ENCODE results near the gene CCDC12. TPM values are rescaled to one million over a fixed set of nuclear protein-coding genes. Genes with fewer than 3 reads are reported as not detected.

CCDC12 gene
- 59.8 to 121 TPM (median 66.0 TPM) in 5 replicates for total RNA-seq (2022; extraction: Qiagen RNA extraction)

DNA sequence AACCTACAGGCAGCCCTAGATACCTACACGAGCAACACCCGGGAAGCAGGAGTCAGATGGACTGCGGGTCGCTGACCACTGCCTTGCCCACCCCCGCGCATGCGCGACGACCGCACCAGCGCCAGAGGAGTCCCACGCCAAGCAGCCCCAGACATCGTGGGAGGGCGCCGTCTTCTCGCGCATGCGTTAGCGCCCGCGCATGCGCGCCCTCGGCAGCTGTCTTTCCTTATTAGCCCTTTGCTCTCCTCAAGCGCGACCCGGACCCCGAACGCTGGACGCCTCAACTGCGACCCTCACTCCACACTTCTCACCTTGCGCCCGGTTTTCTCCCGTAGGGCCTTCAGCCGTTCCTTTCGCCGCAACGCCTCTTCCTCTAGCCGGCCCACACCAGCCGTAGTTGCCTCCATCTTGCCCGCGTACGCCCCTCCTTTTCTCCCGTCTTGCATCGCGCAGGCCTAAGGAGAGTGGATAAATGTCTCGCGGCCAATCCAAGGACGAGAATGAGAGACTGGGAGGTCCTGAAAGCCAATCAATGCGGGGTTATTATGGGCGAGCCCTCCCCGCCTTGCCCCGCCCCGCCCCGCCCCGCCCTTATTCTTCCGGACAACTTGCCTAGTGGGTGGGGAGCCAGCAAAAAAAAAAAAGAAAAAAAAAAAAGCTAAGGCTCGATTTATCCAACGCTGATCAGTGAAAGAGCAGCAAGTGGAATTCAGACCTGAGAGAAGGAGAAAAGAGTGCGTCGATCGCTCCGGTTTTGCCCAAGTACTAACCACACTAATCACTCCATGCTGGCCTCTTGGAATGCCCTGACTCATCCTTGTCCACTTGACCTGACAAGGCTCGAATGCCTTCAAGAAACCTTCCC lies at the start of gene CCDC12:
Gene CCDC12, minus strand, starts transcription at position 420 of the 865 bp plus-strand sequence. Its CDS starts 13 bp downstream, at position 407.

DNA sequence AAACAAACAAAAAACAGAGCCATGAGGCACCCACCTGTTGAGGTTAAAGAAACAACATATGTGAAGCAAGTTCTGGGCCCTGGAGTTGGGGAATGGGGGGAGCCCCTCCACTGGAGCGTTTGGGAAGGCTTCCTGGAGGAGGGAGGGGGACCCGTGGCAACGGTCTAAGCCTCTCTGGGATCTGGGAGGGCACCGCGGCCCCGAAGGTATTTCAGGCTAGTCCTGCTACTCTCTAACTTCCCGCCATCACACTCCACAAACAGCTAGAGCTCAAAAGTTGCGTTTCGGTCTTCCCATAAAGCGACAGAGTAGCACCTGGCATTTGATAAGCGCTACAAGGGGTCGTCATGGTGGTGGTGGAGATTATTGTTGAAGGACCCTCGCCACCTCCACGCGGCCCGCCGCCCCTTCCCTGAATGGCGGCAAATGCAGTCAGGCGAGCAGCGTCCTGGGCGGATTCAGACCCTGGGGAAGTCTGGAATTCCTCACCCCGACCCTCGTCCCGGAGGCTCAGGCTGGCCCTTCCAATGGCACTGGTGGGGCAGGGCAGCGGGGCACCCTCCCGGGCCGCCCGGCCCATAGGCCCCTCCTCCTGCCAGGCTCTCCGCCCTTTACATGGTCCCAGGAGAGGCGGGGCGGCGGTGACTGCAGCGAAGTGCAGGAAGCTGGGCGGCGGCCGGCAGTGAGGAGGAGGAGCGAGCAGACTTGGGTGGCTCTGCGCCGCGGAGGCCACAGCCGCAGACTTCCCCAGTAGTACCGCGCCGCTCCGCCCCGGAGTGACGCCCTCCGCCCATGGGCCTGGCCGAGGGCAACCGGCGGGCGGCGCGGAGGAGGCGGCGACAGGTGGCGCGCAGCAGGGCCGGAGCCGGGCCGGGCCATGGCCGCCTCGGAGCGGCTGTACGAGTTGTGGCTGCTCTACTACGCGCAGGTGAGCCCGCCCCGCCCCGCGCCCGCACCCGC lies 2.7 kb upstream of the CCDC12 start, which contains the start of gene NBEAL2:
Gene NBEAL2, plus strand, starts transcription at position 682 of the 960 bp plus-strand sequence. Its CDS starts 196 bp downstream, at position 878.

DNA sequence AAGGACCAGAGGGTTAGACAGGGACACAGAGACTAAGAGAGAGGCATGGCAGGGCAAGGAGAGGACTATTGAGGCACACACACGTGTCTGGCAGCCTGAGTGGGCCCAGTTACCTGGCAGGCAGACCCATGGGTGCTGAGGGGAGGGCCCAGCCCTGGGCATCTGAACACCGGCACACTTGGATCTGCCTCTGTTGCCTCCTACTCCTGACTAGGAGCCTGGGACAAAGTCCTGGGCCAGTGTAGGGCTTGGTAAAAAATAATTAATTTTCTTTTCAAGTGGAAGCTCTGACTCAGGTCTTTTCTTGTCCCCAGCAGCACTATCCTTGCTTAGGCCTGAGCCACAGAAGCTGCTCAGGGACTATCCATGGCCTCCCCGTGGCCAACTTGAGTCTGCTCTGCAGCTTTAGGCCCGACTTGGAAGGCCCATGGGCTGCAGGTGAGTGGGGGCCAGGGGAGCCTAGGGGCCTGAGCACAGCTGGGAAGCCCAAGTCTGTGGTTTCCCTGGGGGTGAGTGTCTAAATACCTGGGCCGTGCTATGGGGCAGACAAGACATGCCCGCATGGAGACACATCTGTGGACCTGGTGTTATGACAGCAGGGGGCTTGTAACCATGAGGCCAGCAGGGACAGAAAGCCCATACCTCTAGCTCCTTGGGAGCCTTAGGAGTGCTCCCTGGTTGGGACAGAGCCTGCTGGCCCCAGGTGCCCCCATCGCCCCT lies 99.0 kb downstream of the CCDC12 start, which contains the start of gene PTH1R:
Gene PTH1R, plus strand, starts transcription at position 316 of the 720 bp plus-strand sequence. CDS start 5,839 bp downstream, outside the sequence.

Other genes starting within 250 kb of the CCDC12 start
- 0.15 to 0.16 TPM in 2 of 5 replicates, not detected in the others for gene MYL3, start 113.3 kb downstream of the CCDC12 start, total RNA-seq (2022; extraction: Qiagen RNA extraction)
- 1.0 to 2.3 TPM (median 1.4 TPM) in 5 replicates for gene PTH1R, start 99.0 kb downstream of the CCDC12 start, total RNA-seq (2022; extraction: Qiagen RNA extraction)
- 44.7 to 84.0 TPM (median 63.1 TPM) in 5 replicates for gene NBEAL2, start 2.9 kb upstream of the CCDC12 start, total RNA-seq (2022; extraction: Qiagen RNA extraction)
- 18.9 to 24.6 TPM (median 22.3 TPM) in 5 replicates for gene SETD2, start 187.4 kb upstream of the CCDC12 start, total RNA-seq (2022; extraction: Qiagen RNA extraction)

Data from A549 treated with dexamethasone at 1 μM for 4 hours (cell line).